H1 (cell line): ENCODE measurements around the gene RNU6-9.
"Not testable (repeated sequence)": the region's sequence is repeated elsewhere in the genome, so short reads cannot be mapped to it uniquely, and the experiment has no call there.

Experiments
- ASH2L ChIP-seq: fragments of 200-600, 300-600 bp; sonication (generic); IDR thresholded peaks from one replicate; pipeline ENCODE4 v1.7.1; 2017; ENCODE audit warnings: low read length
- EP300 ChIP-seq, 2 experiments: IDR thresholded peaks; 1 replicate in 1 of 2; 2 replicates in 1 of 2; pipeline ENCODE4 v1.6.1; 2011 to 2012; ENCODE audit warnings: low read depth in 2 of 2, low read length in 2 of 2, mild to moderate bottlenecking in 2 of 2, borderline replicate concordance in 1 of 2, inconsistent platforms in 1 of 2, moderate library complexity in 1 of 2
- EZH2 ChIP-seq: fragments of 200-600 bp; sonication (generic); IDR thresholded peaks from 2 replicates; pipeline ENCODE4 v1.7.1; 2012; ENCODE audit warnings: low read depth, mild to moderate bottlenecking, moderate library complexity, low read length, inconsistent platforms; ENCODE audit not compliant: severe bottlenecking
- HDAC6 ChIP-seq: IDR thresholded peaks from one replicate; pipeline ENCODE4 v1.7.1; 2012; ENCODE audit warnings: low read depth, mild to moderate bottlenecking, inconsistent platforms, low read length, moderate library complexity
- JUND ChIP-seq: IDR thresholded peaks from 2 replicates; pipeline ENCODE4 v1.6.1; 2011; ENCODE audit warnings: mild to moderate bottlenecking, improper control_type of control experiment, low read length
- POLR2A ChIP-seq, 2 experiments: IDR thresholded peaks; 1 replicate in 1 of 2; 2 replicates in 1 of 2; pipeline ENCODE4 v1.6.1; 2011; ENCODE audit warnings: low read depth in 2 of 2, low read length in 2 of 2, mild to moderate bottlenecking in 2 of 2; ENCODE audit errors: control extremely low read depth in 1 of 2
- POLR2AphosphoS5 ChIP-seq: IDR thresholded peaks from 2 replicates; pipeline ENCODE4 v1.6.1; 2011; ENCODE audit warnings: low read depth, low read length
- RFX5 ChIP-seq: IDR thresholded peaks from 2 replicates; pipeline ENCODE4 v1.6.1; 2011; ENCODE audit warnings: low read depth, low read length, improper control_type of control experiment, borderline replicate concordance
- SIN3A ChIP-seq, 2 experiments: IDR thresholded peaks in 1 of 2; conservative IDR thresholded peaks in 1 of 2; 2 replicates each; pipeline ENCODE4 v1.6.1; 2011 to 2012; ENCODE audit warnings: low read length in 2 of 2, improper control_type of control experiment in 1 of 2, low read depth in 1 of 2, mild to moderate bottlenecking in 1 of 2
- TBP ChIP-seq: IDR thresholded peaks from 2 replicates; pipeline ENCODE4 v1.6.1; 2011; ENCODE audit warnings: low read depth, low read length, improper control_type of control experiment
- TF ChIP-seq, protein P1 (sequence below), 3 experiments: IDR thresholded peaks; 1 replicate in 2 of 3; 2 replicates in 1 of 3; pipeline versions ENCODE4 v1.5.1 to v1.6.1; 2011; ENCODE audit warnings: low read length in 3 of 3, mild to moderate bottlenecking in 3 of 3, inconsistent platforms in 2 of 3, low read depth in 1 of 3, moderate library complexity in 1 of 3; ENCODE audit not compliant: insufficient read depth in 1 of 3; ENCODE audit errors: control extremely low read depth in 1 of 3

DNA sequence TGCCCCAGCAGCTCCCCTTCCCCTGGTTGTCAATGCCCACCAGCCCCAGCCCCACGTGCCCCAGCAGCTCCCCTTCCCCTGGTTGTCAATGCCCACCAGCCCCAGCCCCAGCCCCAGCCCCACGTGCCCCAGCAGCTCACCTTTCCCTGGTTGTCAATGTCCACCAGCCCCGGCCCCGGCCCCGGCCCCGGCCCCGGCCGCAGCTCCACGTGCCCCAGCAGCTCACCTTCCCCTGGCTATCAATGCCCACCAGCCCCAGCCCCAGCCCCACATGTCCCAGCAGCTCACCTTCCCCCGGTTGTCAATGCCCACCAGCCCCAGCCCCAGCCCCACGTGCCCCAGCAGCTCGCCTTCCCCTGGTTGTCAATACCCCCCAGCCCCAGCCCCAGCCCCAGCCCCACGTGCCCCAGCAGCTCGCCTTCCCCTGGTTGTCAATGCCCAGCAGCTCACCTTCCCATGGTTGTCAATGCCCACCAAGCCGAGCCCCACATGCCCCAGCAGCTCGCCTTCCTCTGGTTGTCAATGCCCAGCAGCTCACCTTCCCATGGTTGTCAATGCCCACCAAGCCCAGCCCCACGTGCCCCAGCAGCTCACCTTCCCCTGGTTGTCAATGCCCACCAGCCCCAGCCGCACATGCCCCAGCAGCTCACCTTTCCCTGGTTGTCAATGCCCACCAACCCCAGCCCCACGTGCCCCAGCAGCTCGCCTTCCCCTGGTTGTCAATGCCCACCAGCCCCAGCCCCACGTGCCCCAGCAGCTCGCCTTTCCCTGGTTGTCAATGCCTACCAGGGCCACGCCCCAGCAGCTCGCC is 14.3 kb upstream of the RNU6-9 start:
- TF ChIP-seq EZH2; RFX5; JUND; POLR2A (IDR thresholded peaks at IDR 0.05; ENCODE audit: control extremely low read depth in 1 of 2, low read depth in 2 of 2, low read length in 2 of 2); HDAC6; TBP; ASH2L; SIN3A (conservative IDR thresholded peaks at IDR 0.05 in 1 of 2, IDR thresholded peaks at IDR 0.05 in 1 of 2; ENCODE audit: low read depth in 1 of 2, low read length in 2 of 2); EP300 (IDR thresholded peaks at IDR 0.05; ENCODE audit: borderline replicate concordance in 1 of 2, low read depth in 2 of 2, low read length in 2 of 2); POLR2AphosphoS5: not testable (repeated sequence)
- TF ChIP-seq, protein P1, sequence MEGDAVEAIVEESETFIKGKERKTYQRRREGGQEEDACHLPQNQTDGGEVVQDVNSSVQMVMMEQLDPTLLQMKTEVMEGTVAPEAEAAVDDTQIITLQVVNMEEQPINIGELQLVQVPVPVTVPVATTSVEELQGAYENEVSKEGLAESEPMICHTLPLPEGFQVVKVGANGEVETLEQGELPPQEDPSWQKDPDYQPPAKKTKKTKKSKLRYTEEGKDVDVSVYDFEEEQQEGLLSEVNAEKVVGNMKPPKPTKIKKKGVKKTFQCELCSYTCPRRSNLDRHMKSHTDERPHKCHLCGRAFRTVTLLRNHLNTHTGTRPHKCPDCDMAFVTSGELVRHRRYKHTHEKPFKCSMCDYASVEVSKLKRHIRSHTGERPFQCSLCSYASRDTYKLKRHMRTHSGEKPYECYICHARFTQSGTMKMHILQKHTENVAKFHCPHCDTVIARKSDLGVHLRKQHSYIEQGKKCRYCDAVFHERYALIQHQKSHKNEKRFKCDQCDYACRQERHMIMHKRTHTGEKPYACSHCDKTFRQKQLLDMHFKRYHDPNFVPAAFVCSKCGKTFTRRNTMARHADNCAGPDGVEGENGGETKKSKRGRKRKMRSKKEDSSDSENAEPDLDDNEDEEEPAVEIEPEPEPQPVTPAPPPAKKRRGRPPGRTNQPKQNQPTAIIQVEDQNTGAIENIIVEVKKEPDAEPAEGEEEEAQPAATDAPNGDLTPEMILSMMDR (IDR thresholded peaks at IDR 0.05; ENCODE audit: control extremely low read depth in 1 of 3, insufficient read depth in 1 of 3, low read depth in 1 of 3, low read length in 3 of 3) = not testable (repeated sequence)
